G401.6 (cell line): ENCODE measurements around the gene IER5L.

Experiments
- FAIRE-seq: peaks from 2 replicates; lab custom pipeline; 2012; peaks lifted over from hg19 to GRCh38; lab: Jason Lieb, UNC

Gene IER5L

GRCh38 chr9:129177791-129178567 is at the start of gene IER5L:
TSS of gene IER5L (minus strand) at chr9:129178261. CDS start at chr9:129178052, 209 bp downstream.
- FAIRE-seq = peak; percentile 87

GRCh38 chr9:129227843-129228189 is 49.8 kb upstream of the IER5L start:
- no peak for FAIRE-seq

- FAIRE-seq = no peak
These were observed 47.8 kb upstream of the IER5L start for GRCh38 chr9:129225815-129226214.

GRCh38 chr9:129225490-129225778 is 47.4 kb upstream of the IER5L start:
- no peak for FAIRE-seq

- FAIRE-seq = no peak
These were observed 46.8 kb upstream of the IER5L start for GRCh38 chr9:129224618-129225489.

- no peak for FAIRE-seq
These were observed 45.6 kb upstream of the IER5L start for GRCh38 chr9:129223551-129224208.

GRCh38 chr9:129222819-129223218 is 44.8 kb upstream of the IER5L start:
- FAIRE-seq = no peak

- no peak for FAIRE-seq
These were observed 44.0 kb upstream of the IER5L start for GRCh38 chr9:129221979-129222635.

- no peak for FAIRE-seq
These were observed 43.2 kb upstream of the IER5L start for GRCh38 chr9:129221233-129221632.

GRCh38 chr9:129220771-129221170 is 42.7 kb upstream of the IER5L start:
- FAIRE-seq = no peak

GRCh38 chr9:129218918-129219317 is 40.9 kb upstream of the IER5L start:
- no peak for FAIRE-seq

GRCh38 chr9:129218272-129218625 is 40.2 kb upstream of the IER5L start:
- FAIRE-seq = no peak

GRCh38 chr9:129213551-129213950 is 35.5 kb upstream of the IER5L start:
- FAIRE-seq = no peak

GRCh38 chr9:129211686-129212085 is 33.6 kb upstream of the IER5L start:
- no peak for FAIRE-seq

- no peak for FAIRE-seq
These were observed 32.1 kb upstream of the IER5L start for GRCh38 chr9:129210125-129210524.

- no peak for FAIRE-seq
These were observed 31.5 kb upstream of the IER5L start for GRCh38 chr9:129209580-129209979.

GRCh38 chr9:129209109-129209508 is 31.0 kb upstream of the IER5L start:
- no peak for FAIRE-seq

GRCh38 chr9:129208207-129209032 is 30.4 kb upstream of the IER5L start:
- FAIRE-seq = no peak

GRCh38 chr9:129206905-129207304 is 28.8 kb upstream of the IER5L start:
- no peak for FAIRE-seq

GRCh38 chr9:129206401-129206800 is 28.3 kb upstream of the IER5L start:
- FAIRE-seq = no peak

GRCh38 chr9:129204840-129205239 is 26.8 kb upstream of the IER5L start:
- FAIRE-seq = no peak

- no peak for FAIRE-seq
These were observed 25.5 kb upstream of the IER5L start for GRCh38 chr9:129203556-129203909.
